ENCODE measurements around the gene DYNLT4. TPM values are rescaled to one million over a fixed set of nuclear protein-coding genes. Genes with fewer than 3 reads are reported as not detected.

The DYNLT4 gene
- total RNA-seq, 1 experiment from 2014 or later: 4.3 TPM

- H3K9me3 ChIP-seq (ENCODE audit: insufficient read depth, low read depth): no peaks in the 10 kb centered on the region
- no peaks in the 10 kb centered on the region for H3K36me3 ChIP-seq (ENCODE audit: low read depth)
- no TSS peak for BruUV-seq (replicated peaks)
- H3K27me3 ChIP-seq (ENCODE audit: insufficient read depth, low read depth): no peaks in the 10 kb centered on the region
- no peak overlapping the region for H3K4me3 ChIP-seq
- H3K79me2 ChIP-seq (ENCODE audit: low read depth): no peaks in the 10 kb centered on the region
- intact Hi-C loops (cut with micrococcal nuclease; ENCODE audit: unreplicated experiment): no loop called here
- H4K20me1 ChIP-seq (ENCODE audit: insufficient read depth): no peaks in the 10 kb centered on the region
- TF ChIP-seq EZH2 (IDR thresholded peaks at IDR 0.05; ENCODE audit: low read depth) (no peak), CTCF (conservative IDR thresholded peaks at IDR 0.05) (no peak)
- H3K9me2 ChIP-seq (ENCODE audit: insufficient read depth): no peaks in the 10 kb centered on the region
- CTCF ChIA-PET: no interaction called here
- H3F3A ChIP-seq (ENCODE audit: insufficient read depth, low read depth): no peaks in the 10 kb centered on the region
- no peak overlapping the region for H3K27ac ChIP-seq
- DNase-seq: no peak
- H3K4me2 ChIP-seq: no peak overlapping the region
- no peak overlapping the region for H2AFZ ChIP-seq
- POLR2A ChIA-PET (ENCODE audit: unreplicated experiment): no interaction called here
- H3K4me1 ChIP-seq (replicated peaks; ENCODE audit: insufficient read depth): no peaks in the 10 kb centered on the region
These were observed 41.5 kb upstream of the DYNLT4 start for GRCh38 chr1:44848456-44849181.

- Histone ChIP-seq H4K20me1 (ENCODE audit: insufficient read depth) (no peaks in the 10 kb centered on the region), H3K36me3 (ENCODE audit: low read depth) (no peaks in the 10 kb centered on the region), H3K27ac (no peak overlapping the region), H3K9me2 (ENCODE audit: insufficient read depth) (no peaks in the 10 kb centered on the region), H3K27me3 (ENCODE audit: insufficient read depth, low read depth) (no peaks in the 10 kb centered on the region), H3F3A (ENCODE audit: insufficient read depth, low read depth) (no peaks in the 10 kb centered on the region), H3K4me3 (no peak overlapping the region), H3K4me1 (replicated peaks; ENCODE audit: insufficient read depth) (no peaks in the 10 kb centered on the region), H2AFZ (no peak overlapping the region), H3K79me2 (ENCODE audit: low read depth) (no peaks in the 10 kb centered on the region), H3K4me2 (no peak overlapping the region), H3K9me3 (ENCODE audit: insufficient read depth, low read depth) (no peaks in the 10 kb centered on the region)
- intact Hi-C loops (cut with micrococcal nuclease; ENCODE audit: unreplicated experiment): no loop called here
- CTCF ChIA-PET: no interaction called here
- no TSS peak for BruUV-seq (replicated peaks)
- POLR2A ChIA-PET (ENCODE audit: unreplicated experiment): no interaction called here
- no peak for TF ChIP-seq CTCF (conservative IDR thresholded peaks at IDR 0.05)
- no peak for TF ChIP-seq EZH2 (IDR thresholded peaks at IDR 0.05; ENCODE audit: low read depth)
- no peak for DNase-seq
These were observed 40.7 kb upstream of the DYNLT4 start for GRCh38 chr1:44847845-44848244.

- no peaks in the 10 kb centered on the region for H3K9me2 ChIP-seq (ENCODE audit: insufficient read depth)
- no peaks in the 10 kb centered on the region for H4K20me1 ChIP-seq (ENCODE audit: insufficient read depth)
- DNase-seq: no peak
- no peak overlapping the region for H3K4me2 ChIP-seq
- H3F3A ChIP-seq (ENCODE audit: insufficient read depth, low read depth): no peaks in the 10 kb centered on the region
- H3K79me2 ChIP-seq (ENCODE audit: low read depth): no peaks in the 10 kb centered on the region
- no peaks in the 10 kb centered on the region for H3K27me3 ChIP-seq (ENCODE audit: insufficient read depth, low read depth)
- H3K27ac ChIP-seq: no peak overlapping the region
- no peaks in the 10 kb centered on the region for H3K36me3 ChIP-seq (ENCODE audit: low read depth)
- H3K4me1 ChIP-seq (replicated peaks; ENCODE audit: insufficient read depth): no peaks in the 10 kb centered on the region
- no peak overlapping the region for H2AFZ ChIP-seq
- H3K4me3 ChIP-seq: no peak overlapping the region
- ChIA-PET POLR2A (ENCODE audit: unreplicated experiment) (no interaction called here), CTCF (interaction anchor here (0.5 kb wide), 1 partner anchor 1014 kb away, joined by 3 read pairs; no protein-coding TSS in a partner anchor)
- TF ChIP-seq CTCF (conservative IDR thresholded peaks at IDR 0.05) (no peak), EZH2 (IDR thresholded peaks at IDR 0.05; ENCODE audit: low read depth) (no peak)
- no TSS peak for BruUV-seq (replicated peaks)
- intact Hi-C loops (cut with micrococcal nuclease; ENCODE audit: unreplicated experiment): no loop called here
- H3K9me3 ChIP-seq (ENCODE audit: insufficient read depth, low read depth): no peaks in the 10 kb centered on the region
These were observed 39.8 kb upstream of the DYNLT4 start for GRCh38 chr1:44846985-44847384.

Data from PC-9 (cell line).